GM12874 (cell line): ENCODE results near the gene SWT1.

Experiments used
- CTCF ChIP-seq: IDR thresholded peaks from 2 replicates; pipeline ENCODE4 v1.5.1; 2011; ENCODE audit warnings: low read depth, mild to moderate bottlenecking, control low read depth, low read length, moderate library complexity; ENCODE audit not compliant: insufficient read depth

The SWT1 gene

DNA sequence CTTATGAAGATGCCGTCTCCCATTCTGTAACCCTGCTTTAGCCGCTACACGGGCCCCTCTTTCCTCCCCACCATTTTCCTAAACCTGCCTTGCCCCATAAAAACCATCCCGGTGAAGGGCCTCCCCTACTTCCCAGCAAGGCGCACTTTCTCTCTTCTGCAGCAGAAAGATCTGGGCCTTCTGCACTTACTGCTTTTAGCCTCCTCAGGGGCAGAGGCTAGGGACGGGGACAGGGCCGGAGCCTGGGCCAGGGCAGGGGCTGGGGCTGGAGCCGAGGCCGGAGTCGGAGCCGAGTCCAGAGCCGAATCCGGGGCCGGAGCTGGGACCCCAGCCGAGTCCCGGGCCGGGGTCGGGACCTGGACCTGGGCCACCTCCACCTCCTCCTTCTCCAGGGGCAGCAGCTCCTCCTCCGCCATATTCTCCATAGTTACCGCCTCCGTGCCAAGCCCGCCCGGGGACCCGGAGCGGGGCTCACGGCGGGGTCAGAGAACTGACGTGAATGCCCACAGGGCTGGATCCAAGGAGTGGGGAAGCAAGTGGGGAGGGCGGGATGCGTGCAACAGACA is 596 bp upstream of the SWT1 start:
- TF ChIP-seq CTCF, result no peak

- TF ChIP-seq CTCF, result no peak
These were observed 839 bp downstream of the SWT1 start for GRCh38 chr1:185157599-185158412.

- no peak for TF ChIP-seq CTCF
These were observed 1.8 kb downstream of the SWT1 start for GRCh38 chr1:185158800-185159199.

- TF ChIP-seq CTCF, result no peak
These were observed 3.0 kb downstream of the SWT1 start for GRCh38 chr1:185159966-185160365.

GRCh38 chr1:185162491-185162890 is 5.5 kb downstream of the SWT1 start:
- TF ChIP-seq CTCF, result no peak

DNA sequence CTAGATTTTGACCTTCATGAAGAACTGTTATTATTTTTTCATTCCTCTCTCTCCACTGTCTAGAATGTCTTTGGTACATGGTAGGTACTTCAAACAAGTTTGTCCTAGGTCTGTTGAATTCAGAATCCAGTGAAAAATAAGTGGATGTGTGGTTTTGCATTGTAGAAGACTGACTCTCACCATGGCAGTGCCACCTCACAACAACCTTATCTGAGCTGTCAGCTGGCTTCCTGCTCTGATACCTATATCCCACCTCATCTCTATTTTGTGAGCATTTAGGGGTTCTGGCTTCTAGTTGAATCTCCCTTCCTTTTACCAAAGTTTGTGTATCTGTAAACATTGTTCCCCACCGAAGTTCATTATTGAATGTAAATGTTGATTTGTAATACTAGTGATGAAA is 9.1 kb downstream of the SWT1 start:
- no peak for TF ChIP-seq CTCF

DNA sequence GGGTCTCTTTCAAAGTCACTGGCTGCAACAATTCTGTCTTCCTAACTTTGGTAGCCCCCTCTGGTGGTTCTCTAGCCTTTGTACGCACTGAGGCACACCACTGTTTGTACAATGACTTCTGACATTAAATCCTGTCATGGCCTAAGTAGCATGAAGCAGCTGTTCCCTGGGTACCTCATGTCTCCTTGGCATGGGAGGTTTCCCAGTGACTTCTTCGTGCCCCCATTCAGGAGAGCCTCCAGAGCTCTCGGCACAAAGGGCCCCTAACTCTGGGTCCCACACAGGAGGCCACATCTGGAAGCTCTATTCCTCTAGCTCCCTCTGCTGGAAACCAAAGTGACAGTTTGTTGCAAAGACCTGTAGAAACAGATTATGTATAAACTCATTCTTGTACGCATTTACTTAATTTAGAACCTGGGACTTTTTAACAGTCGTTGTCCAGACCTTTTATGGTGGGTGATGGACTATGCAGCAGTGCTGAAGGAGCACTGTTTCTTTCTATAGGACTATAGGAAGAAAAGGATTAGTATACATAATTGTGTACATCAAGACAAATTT is 13.4 kb downstream of the SWT1 start:
- peak; percentile 67 for TF ChIP-seq CTCF
